Liver (tissue), 9 donors: ENCODE measurements around the gene FBXW7. TPM values are rescaled to one million over a fixed set of nuclear protein-coding genes. Genes with fewer than 3 reads are reported as not detected.

ENCODE experiments used
- DNase-seq: peaks from one replicate; pipeline ENCODE4 v3.0.0-alpha.2; 2017; ENCODE audit warnings: low spot score
- H3K27ac ChIP-seq, 2 donors: one replicate each; pipeline ENCODE4 v1.7.0; 2013; ENCODE audit warnings: inconsistent platforms in 2 of 2, low read length in 2 of 2, control low read depth in 1 of 2, low read depth in 1 of 2, mild to moderate bottlenecking in 1 of 2
- H3K27me3 ChIP-seq, 4 donors: one replicate each; pipeline versions ENCODE4 v1.6.1 to v1.7.0; 2013; ENCODE audit warnings: low read length in 3 of 4, inconsistent platforms in 1 of 4, mild to moderate bottlenecking in 1 of 4, moderate library complexity in 1 of 4; ENCODE audit not compliant: control insufficient read depth in 4 of 4, insufficient read depth in 4 of 4
- H3K36me3 ChIP-seq, 4 donors: one replicate each; pipeline versions ENCODE4 v1.6.1 to v1.7.0; 2013; ENCODE audit warnings: low read length in 3 of 4, mild to moderate bottlenecking in 3 of 4, low read depth in 1 of 4, moderate library complexity in 1 of 4; ENCODE audit not compliant: control insufficient read depth in 4 of 4, insufficient read depth in 3 of 4
- H3K4me1 ChIP-seq, 4 donors: one replicate each; pipeline versions ENCODE4 v1.6.1 to v1.7.0; 2013; ENCODE audit warnings: low read length in 3 of 4, mild to moderate bottlenecking in 3 of 4, moderate library complexity in 1 of 4; ENCODE audit not compliant: control insufficient read depth in 4 of 4, insufficient read depth in 4 of 4
- H3K4me3 ChIP-seq, 3 donors: one replicate each; pipeline versions ENCODE4 v1.6.1 to v1.7.0; 2013; ENCODE audit warnings: low read length in 3 of 3, control low read depth in 1 of 3, low read depth in 1 of 3, mild to moderate bottlenecking in 1 of 3
- H3K9ac ChIP-seq, 2 donors: one replicate each; pipeline ENCODE4 v1.7.0; 2013; ENCODE audit warnings: low read length in 2 of 2, mild to moderate bottlenecking in 2 of 2, moderate library complexity in 2 of 2, control low read depth in 1 of 2, low read depth in 1 of 2
- H3K9me3 ChIP-seq, 4 donors: one replicate each; pipeline versions ENCODE4 v1.6.1 to v1.7.0; 2013; ENCODE audit warnings: low read length in 3 of 4; ENCODE audit not compliant: control insufficient read depth in 4 of 4
- EGR1 ChIP-seq, 2 donors: IDR thresholded peaks; 2 replicates each; pipeline ENCODE4 v1.6.1; 2016 to 2018; ENCODE audit warnings: antibody characterized with exemption in 2 of 2, low read depth in 2 of 2
- FOXA1 ChIP-seq: IDR thresholded peaks from 2 replicates; pipeline ENCODE4 v1.6.1; 2016; ENCODE audit warnings: antibody characterized with exemption
- GABPA ChIP-seq, 2 donors: IDR thresholded peaks in 1 of 2; conservative IDR thresholded peaks in 1 of 2; 2 replicates each; pipeline ENCODE4 v1.6.1; 2016; ENCODE audit warnings: antibody characterized with exemption in 2 of 2, mild to moderate bottlenecking in 1 of 2, moderate library complexity in 1 of 2
- HNF4A ChIP-seq, 2 donors: conservative IDR thresholded peaks; 2 replicates each; pipeline ENCODE4 v1.6.1; 2016; ENCODE audit warnings: antibody characterized with exemption in 2 of 2, mild to moderate bottlenecking in 2 of 2
- HNF4G ChIP-seq: IDR thresholded peaks from 2 replicates; pipeline ENCODE4 v1.6.1; 2016; ENCODE audit warnings: antibody characterized with exemption
- JUND ChIP-seq, 2 donors: IDR thresholded peaks; 2 replicates each; pipeline ENCODE4 v1.6.1; 2016; ENCODE audit warnings: antibody characterized with exemption in 2 of 2
- NR2F2 ChIP-seq: IDR thresholded peaks from 2 replicates; pipeline ENCODE4 v1.6.1; 2016; ENCODE audit warnings: antibody characterized with exemption
- RAD21 ChIP-seq, 2 donors: IDR thresholded peaks; 2 replicates each; pipeline ENCODE4 v1.6.1; 2016; ENCODE audit warnings: antibody characterized with exemption in 2 of 2, mild to moderate bottlenecking in 2 of 2
- RXRA ChIP-seq, 2 donors: IDR thresholded peaks; 2 replicates each; pipeline ENCODE4 v1.6.1; 2017 to 2018; ENCODE audit warnings: antibody characterized with exemption in 2 of 2, mild to moderate bottlenecking in 1 of 2
- SP1 ChIP-seq: IDR thresholded peaks from 2 replicates; pipeline ENCODE4 v1.6.1; 2018; ENCODE audit warnings: antibody characterized with exemption, mild to moderate bottlenecking
- TAF1 ChIP-seq: conservative IDR thresholded peaks from 2 replicates; pipeline ENCODE4 v1.6.1; 2016; ENCODE audit warnings: antibody characterized with exemption, mild to moderate bottlenecking
- YY1 ChIP-seq: IDR thresholded peaks from 2 replicates; pipeline ENCODE4 v1.6.1; 2016; ENCODE audit warnings: antibody characterized with exemption, mild to moderate bottlenecking
- ZBTB33 ChIP-seq: IDR thresholded peaks from 2 replicates; pipeline ENCODE4 v1.6.1; 2016; ENCODE audit warnings: antibody characterized with exemption
- WGBS: extraction: QIAGEN DNeasy Blood & Tissue Kit; methylation state at CpG from one replicate; pipeline ENCODE4 v1.1.7; 2013; 5-methylcytosine and 5-hydroxymethylcytosine counted together
- polyA plus RNA-seq, 2 donors: library from polyadenylated mRNA; stranded (reverse) in 1 of 2; unstranded in 1 of 2; fragments of 200-250 nt in 1 of 2; fragments of >200 nt in 1 of 2; fragmentation: Nextera tagmentation in 1 of 2; extraction: Ambion mirVana in 1 of 2; gene quantifications; one replicate each; pipeline versions ENCODE4 v1.2.1 to v1.2.3, GENCODE V29; 2013 to 2015
- total RNA-seq, 2 donors: library from RNA; depleted of rRNA; stranded (reverse); fragments of >200 nt; gene quantifications; one replicate each; pipeline ENCODE4 v1.2.3, GENCODE V29; 2014
- donor health status: healthy.
- donor health status: healthy.
- donor health status: healthy.
- donor health status: healthy.
- donor health status: healthy.

FBXW7 gene
- total and polyA plus RNA-seq, 4 donors, result 4.0 to 56.9 (median 16.1) TPM

DNA sequence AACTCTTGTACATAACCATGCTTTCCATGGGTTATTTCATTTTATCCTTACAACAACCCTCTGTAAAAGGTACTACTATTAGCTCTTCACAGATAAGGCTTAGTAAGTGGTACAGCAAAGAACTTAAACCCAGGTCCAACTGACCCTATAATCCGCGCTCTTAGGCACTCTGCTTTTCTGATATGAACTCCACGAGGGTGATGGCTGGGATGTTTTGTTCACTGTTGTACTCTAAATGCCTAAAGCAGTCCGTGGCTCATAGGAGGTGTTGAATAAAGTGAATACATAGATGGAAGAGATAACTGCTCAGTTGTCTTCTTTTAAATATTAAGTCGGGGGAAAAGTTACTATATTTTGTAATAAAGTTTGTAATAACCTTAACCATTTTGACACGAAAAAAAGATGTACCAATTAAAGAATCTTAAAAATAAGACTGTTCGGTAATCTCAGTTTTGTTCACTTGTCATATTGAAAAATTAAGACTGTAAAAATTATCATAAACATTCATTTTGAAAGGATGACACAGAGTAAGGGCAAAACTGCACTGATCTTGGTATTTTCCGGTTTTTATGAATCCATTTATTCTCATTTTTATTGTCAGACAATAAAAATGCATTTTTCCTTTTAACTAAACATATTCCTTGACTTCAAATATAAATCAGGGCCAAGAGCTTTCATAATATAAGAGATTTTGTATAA lies 166.5 kb downstream of the FBXW7 start:
- no peak overlapping the region for H3K4me3 ChIP-seq
- H3K36me3 ChIP-seq, result no peaks in the 10 kb centered on the region
- no peaks in the 10 kb centered on the region for H3K9me3 ChIP-seq
- peaks cover 0 to 14% (median 11%) of the 10 kb centered on the region in 4 donors for H3K4me1 ChIP-seq
- no peaks in the 10 kb centered on the region for H3K27me3 ChIP-seq
- 90% methylated on average over 8 of the region's 8 CpGs for WGBS
- TF ChIP-seq RXRA (IDR thresholded peaks at IDR 0.05) (no peak), EGR1 (IDR thresholded peaks at IDR 0.05; ENCODE audit: low read depth in 2 of 2) (no peak), HNF4A (conservative IDR thresholded peaks at IDR 0.05) (no peak), NR2F2 (no peak)
- H3K27ac ChIP-seq, result no peak overlapping the region
- no peak overlapping the region for H3K9ac ChIP-seq
- DNase-seq, result no peak

DNA sequence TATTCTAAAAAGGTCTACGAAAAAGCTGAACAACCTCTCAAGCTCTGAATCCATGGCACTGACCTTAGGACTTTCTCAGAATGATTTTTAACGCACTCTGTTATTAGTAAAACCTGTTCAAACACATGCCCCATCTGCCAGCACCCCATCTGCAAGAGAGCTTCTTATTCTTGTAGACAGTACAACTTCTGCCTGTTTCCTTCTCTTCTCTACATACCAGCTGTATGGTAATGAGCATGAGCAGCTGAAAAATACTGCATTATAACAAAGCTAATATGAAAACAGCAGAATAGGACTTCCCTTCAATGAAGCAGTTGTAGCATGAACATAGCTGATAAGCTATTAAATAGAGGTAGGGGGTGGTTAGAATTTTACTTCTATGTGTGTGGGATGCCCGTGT lies 167.9 kb downstream of the FBXW7 start:
- TF ChIP-seq TAF1, result no peak
- TF ChIP-seq HNF4A (conservative IDR thresholded peaks at IDR 0.05), result peak in 1 of 2 donors; percentile 7
- no peak for TF ChIP-seq EGR1 (IDR thresholded peaks at IDR 0.05; ENCODE audit: low read depth in 2 of 2)
- TF ChIP-seq JUND (IDR thresholded peaks at IDR 0.05), result no peak
- no peak for TF ChIP-seq ZBTB33
- no peak for TF ChIP-seq YY1
- TF ChIP-seq SP1, result no peak
- no peak for TF ChIP-seq GABPA (IDR thresholded peaks at IDR 0.05 in 1 of 2, conservative IDR thresholded peaks at IDR 0.05 in 1 of 2)

GRCh38 chr4:152364883-152365282 lies 171.0 kb downstream of the FBXW7 start:
- DNase-seq, result no peak
- no peaks in the 10 kb centered on the region for H3K9me3 ChIP-seq
- no peak overlapping the region for H3K4me3 ChIP-seq
- H3K36me3 ChIP-seq, result no peaks in the 10 kb centered on the region
- H3K27me3 ChIP-seq, result no peaks in the 10 kb centered on the region
- H3K27ac ChIP-seq, result no peak overlapping the region
- TF ChIP-seq HNF4G, result no peak
- no peak for TF ChIP-seq EGR1 (IDR thresholded peaks at IDR 0.05; ENCODE audit: low read depth in 2 of 2)
- TF ChIP-seq FOXA1, result no peak
- TF ChIP-seq RAD21 (IDR thresholded peaks at IDR 0.05), result no peak
- no peak overlapping the region for H3K9ac ChIP-seq
- WGBS, result 97% methylated on average over 3 of the region's 3 CpGs
- peaks cover 1 to 20% (median 9%) of the 10 kb centered on the region in 4 donors for H3K4me1 ChIP-seq

More for the DNA sequence above, 167.9 kb downstream of the FBXW7 start:
- H3K4me3 ChIP-seq, result no peak overlapping the region
- no peaks in the 10 kb centered on the region for H3K9me3 ChIP-seq
- no peaks in the 10 kb centered on the region for H3K27me3 ChIP-seq
- no peaks in the 10 kb centered on the region for H3K36me3 ChIP-seq
- H3K27ac ChIP-seq, result no peak overlapping the region
- no peak overlapping the region for H3K9ac ChIP-seq
- 63% methylated on average over 3 of the region's 3 CpGs for WGBS
- no peak for DNase-seq
- peaks cover 0 to 21% (median 13%) of the 10 kb centered on the region in 4 donors for H3K4me1 ChIP-seq
